ENCODE measurements around the gene OOSP3.
"Not testable (repeated sequence)": the region's sequence is repeated elsewhere in the genome, so short reads cannot be mapped to it uniquely, and the experiment has no call there.

The OOSP3 gene, protein sequence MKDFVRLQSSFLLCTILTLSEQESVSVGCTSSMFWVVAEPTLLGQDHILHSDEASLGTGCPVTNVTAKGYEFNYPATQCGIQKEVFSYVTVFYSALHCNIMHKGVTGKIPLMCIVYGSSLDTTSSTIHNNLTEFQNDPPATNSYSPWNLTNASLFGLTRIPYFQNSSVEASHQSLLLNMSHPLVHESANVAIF

GRCh38 chr11:59878575-59878974 is at the start of gene OOSP3:
OOSP3 (plus strand) TSS chr11:59878782; CDS start chr11:59878809, 27 bp downstream.
- DNase-seq = no peak

- DNase-seq = no peak
Measured at GRCh38 chr11:59829358-59829757, 49.2 kb upstream of the OOSP3 start.

- no peak for DNase-seq
Measured at GRCh38 chr11:59833602-59834001, 45.0 kb upstream of the OOSP3 start.

DNA sequence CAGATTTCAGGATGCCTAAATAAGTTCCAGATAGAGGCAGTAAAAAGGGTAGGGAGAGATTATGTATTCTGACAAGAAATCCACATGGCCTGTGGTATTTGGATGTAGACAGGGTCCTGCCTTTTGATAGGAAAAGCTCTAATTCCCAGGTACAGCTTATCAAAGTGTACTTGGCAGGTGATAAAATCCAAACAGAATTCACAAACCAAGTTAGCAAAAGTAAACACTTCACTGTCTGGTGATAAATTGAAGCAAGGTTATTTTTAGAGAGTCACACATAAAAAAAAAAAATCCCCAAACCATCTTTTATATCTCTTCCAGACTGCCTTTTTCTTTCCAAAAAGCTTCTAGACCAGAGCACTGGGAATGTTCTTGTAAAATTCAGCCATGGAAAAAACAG is 39.0 kb upstream of the OOSP3 start:
- DNase-seq = no peak

- no peak for DNase-seq
Measured at GRCh38 chr11:59841514-59841913, 37.1 kb upstream of the OOSP3 start.

DNA sequence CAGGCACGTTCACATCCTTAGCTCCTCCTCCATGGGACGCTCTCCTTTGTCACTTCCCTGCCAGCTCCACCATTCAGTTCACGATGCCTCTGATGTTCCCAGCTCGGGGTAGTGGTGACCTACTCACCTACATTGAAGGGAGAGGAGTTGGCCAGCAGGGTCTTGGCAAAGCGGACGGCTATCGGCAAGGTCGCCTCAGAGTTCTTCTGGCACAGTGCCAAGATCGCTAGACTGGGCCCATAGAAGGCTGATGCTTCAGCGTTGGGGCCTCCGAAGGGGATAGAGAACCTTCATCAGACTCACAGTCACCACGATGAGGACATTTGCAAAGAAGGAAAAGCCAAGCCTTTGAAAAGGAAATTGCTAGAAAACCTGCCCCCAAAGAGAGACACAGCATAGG is 36.3 kb upstream of the OOSP3 start:
- DNase-seq = no peak

GRCh38 chr11:59845399-59845798 is 33.2 kb upstream of the OOSP3 start, which contains the start of gene CBLIF:
CBLIF (minus strand) TSS chr11:59845499; CDS start chr11:59845453, 46 bp downstream.
- DNase-seq = no peak

GRCh38 chr11:59846556-59846955 is 32.0 kb upstream of the OOSP3 start:
- DNase-seq = no peak

DNA sequence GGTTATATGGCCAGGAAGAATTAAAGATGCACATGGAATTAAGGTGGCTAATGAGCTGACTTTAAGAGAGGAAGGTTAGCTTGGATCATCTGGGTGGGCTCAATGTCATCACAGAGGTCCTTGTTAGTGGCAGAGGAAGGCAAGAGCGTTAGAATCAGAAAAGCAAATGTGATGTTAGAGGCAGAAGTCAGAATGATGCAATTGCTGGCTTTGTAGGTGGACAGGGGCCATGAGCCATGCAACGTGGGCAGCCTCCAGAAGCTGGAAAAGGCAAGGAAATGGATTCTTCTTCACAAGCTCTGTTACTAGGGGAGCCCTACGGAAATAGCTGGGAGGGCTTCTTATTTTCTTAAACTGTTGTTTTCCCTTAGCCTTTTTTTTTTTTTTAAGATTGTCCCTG is 31.0 kb upstream of the OOSP3 start:
- DNase-seq = no peak

DNA sequence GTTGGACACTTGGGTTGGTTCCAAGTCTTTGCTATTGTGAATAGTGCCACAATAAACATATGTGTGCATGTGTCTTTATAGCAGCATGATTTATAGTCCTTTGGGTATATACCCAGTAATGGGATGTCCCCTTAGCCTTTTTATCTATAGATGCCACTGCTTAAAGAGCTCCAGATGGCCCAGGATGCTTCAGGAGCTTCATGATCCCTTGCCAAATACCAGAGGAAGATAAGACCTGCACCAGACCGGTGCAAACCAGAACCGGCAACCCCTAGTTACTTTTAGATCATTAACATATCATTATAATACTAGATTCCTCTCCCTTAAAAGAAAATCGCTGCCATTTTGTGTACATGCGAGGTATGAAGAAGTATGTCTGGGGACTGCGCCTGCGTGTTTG is 30.1 kb upstream of the OOSP3 start:
- DNase-seq = not testable (repeated sequence)

GRCh38 chr11:59849129-59849528 is 29.5 kb upstream of the OOSP3 start:
- DNase-seq = no peak

- not testable (repeated sequence) for DNase-seq
Measured at GRCh38 chr11:59849551-59849950, 29.0 kb upstream of the OOSP3 start.

- not testable (repeated sequence) for DNase-seq
Measured at GRCh38 chr11:59851416-59851815, 27.2 kb upstream of the OOSP3 start.

DNA sequence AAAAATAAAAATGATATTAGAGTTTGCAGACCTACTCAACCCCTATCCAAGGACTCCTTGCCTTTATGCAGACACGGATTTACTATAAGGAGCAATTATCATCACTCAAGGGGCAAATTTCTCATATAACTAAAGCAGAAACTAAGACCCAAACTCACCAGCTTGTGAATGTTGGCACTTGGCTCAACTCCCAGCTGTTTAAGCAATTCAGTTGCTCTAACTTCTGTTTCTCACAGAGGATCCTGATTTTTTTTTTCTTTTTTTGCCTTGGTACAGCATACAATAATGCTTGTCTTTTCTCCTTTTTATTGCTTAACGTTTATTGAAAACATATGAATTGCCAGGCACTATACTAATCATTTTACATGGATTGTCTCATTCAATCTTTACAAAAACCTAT is 23.7 kb upstream of the OOSP3 start:
- DNase-seq = no peak

DNA sequence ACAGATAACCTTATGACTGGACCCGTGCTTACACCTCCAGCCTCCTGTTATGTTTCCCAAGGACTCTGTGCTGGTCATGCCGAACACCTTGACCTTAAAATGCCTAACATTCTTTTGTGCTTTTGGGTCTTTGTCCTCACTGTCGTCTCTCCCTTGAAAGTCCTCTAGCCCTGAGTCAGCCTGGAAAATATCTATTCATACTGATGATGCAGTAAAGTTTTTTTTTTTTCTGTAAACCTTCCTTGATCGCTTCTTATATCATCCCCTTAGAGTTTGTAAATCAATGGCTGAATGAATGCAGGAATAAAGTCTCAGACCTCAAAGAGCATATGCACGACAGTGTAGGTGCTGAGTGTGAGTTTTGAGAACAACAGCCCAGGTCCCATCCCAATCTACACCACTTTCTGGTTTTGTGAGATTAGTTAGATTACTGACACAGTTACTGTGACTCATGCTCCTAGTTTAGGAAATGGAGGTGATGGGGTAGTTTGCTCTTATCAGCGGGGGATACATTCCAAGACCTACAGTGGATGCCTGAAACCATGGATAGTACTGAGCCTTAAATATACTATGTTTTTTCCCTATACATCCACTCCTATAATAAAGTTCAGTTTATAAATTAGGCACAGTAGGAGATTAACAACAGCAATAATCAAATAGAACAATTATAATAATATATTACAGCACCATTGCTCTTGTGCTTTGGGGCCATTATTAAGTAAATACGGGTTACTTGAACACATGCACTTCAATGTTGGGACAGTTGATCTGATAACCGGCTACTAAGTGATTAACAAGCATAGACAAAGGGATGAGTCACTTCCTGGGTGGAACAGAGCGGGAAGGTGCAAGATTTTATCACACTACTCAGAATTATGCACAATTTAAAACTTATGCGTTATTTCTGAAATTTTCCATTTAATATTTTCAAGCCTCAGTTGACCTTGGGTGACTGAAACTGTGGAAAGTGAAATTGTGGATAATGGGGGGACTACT is 20.8 kb upstream of the OOSP3 start:
- no peak for DNase-seq

GRCh38 chr11:59859673-59860072 is 18.9 kb upstream of the OOSP3 start:
- DNase-seq = no peak

DNA sequence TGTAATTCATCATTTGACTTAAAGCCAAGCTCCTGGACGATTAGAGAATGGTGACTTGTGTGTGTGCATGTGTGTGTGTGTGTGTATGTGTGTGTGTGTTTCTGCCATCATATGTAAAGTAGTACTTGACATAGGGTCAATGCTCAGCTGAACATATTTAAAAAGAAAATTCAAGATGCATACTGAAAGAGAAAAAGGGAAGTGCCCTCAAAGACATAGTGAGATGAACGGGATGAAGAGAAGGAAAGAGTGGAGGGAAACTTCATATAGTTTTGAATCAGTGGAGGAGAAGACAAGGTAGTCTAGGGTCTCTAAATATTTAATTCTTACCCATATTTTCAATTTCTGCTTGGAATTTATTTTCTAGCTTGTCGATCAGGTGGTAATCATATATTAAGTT is 16.3 kb upstream of the OOSP3 start:
- DNase-seq = no peak

- no peak for DNase-seq
Measured at GRCh38 chr11:59865031-59865430, 13.6 kb upstream of the OOSP3 start.

GRCh38 chr11:59866397-59866796 is 12.2 kb upstream of the OOSP3 start, which contains the start of gene TCN1:
TCN1 (minus strand) TSS chr11:59866487; CDS start chr11:59866470, 17 bp downstream.
- DNase-seq = no peak

- no peak for DNase-seq
Measured at GRCh38 chr11:59866836-59867235, 11.7 kb upstream of the OOSP3 start.

GRCh38 chr11:59867946-59868345 is 10.6 kb upstream of the OOSP3 start:
- no peak for DNase-seq

GRCh38 chr11:59872076-59872475 is 6.5 kb upstream of the OOSP3 start:
- no peak for DNase-seq

DNA sequence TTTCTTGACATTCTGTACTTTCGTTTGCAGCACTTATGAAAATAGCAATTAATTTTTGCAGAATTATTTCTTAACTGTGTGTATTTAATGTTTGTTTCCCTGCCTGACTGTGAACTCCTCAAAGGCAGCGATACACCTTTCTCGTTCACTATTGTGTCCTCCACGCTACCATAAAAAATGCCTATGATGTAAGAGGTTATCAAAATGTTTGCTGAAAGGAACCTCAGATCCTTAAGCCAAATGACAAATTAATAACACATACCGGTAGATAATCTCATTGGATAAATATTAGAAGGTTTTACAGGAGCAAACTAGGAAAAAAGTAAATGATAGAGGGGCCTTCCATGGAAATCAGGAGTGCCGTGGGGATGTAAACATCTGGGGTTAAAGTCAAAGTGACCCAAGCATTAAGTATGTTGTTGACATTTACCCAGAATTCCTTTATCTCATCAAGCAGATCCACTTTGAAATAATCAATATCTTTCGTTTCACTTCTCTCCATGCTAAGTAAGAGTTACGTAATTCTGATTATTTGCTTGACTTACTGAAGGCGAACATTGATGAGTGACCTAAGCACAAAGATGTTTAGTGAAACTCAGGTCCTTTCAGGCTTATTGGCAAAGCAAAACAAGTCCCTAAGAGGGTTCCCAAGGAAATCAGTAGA is 2.6 kb upstream of the OOSP3 start:
- DNase-seq = no peak
